SK-MEL-5 (cell line): ENCODE results near the gene RIMKLA. TPM values are rescaled to one million over a fixed set of nuclear protein-coding genes. Genes with fewer than 3 reads are reported as not detected.

Source experiments
- DNase-seq: peaks from one replicate; pipeline ENCODE4 v3.0.0-alpha.2; 2016; ENCODE audit warnings: low read depth, low spot score
- in situ Hi-C: cut with HindIII; loops from 2 replicates; pipeline ENCODE4 v1.10.0; 2016; ENCODE audit warnings: low sequenced_read_pairs, high pct_unique_total_duplicates, low pct_unique_long_range_greater_than_20kb
- total RNA-seq: library from RNA; depleted of rRNA; stranded (reverse); fragments of >200 nt; shearing (Covaris generic); gene quantifications from 2 replicates; pipeline ENCODE4 v1.2.3, GENCODE V29; 2014

RIMKLA gene
- total RNA-seq, 1 experiment from 2014 or later = 0.50 TPM

DNA sequence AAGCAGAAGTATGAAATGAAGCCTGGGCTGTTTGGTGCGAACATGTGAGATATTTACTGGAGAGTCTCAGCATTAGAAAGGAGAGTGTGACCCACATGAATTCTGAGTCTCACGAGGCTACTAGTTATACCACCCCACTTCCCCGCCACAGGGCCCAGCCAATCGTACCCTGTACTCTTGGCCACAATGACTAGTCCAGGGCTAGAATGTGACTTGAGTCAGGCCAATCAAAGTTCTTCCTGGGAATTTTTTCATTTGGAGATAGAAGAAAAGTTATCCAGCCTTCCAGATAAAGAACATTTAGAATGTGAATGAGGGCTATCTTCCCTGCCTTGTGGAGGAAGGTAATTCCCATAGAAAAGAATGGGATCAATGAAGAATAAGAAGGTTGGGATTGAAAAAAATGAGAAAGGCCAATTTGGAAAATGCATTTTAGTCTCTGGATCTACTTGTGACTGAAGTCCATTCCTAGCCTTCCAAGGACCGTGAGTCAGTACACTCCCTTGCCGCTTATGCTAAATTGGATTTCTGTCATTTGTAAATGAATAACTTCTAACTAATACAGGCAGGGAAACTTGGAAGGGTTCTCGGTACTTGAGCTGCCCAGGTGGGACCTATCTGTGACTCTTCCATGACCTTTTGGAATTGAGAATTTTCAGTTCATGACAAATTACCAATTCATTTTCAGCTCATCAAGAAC lies 12.3 kb upstream of the RIMKLA start:
- in situ Hi-C loops = no loop called here
- DNase-seq = no peak

DNA sequence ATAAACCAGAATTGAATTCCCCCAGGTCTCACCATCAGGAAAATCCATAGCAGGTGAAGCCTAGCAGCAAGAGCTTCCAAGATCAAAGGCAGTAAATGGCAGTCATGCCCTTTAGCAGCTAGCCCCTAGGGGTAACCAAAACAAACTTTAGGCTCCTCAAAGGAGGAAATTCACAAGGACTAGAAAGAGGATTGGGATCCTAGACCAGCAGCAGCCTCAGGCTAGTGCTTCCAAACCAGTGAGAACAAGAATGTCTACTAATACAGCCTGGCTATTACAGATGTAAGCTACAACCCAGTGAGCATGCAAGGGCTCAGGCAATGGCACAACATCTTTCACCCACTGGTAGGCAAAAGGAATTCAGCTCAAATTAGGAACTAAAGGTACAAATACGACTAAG lies 11.1 kb upstream of the RIMKLA start:
- in situ Hi-C loops = no loop called here
- DNase-seq = no peak

DNA sequence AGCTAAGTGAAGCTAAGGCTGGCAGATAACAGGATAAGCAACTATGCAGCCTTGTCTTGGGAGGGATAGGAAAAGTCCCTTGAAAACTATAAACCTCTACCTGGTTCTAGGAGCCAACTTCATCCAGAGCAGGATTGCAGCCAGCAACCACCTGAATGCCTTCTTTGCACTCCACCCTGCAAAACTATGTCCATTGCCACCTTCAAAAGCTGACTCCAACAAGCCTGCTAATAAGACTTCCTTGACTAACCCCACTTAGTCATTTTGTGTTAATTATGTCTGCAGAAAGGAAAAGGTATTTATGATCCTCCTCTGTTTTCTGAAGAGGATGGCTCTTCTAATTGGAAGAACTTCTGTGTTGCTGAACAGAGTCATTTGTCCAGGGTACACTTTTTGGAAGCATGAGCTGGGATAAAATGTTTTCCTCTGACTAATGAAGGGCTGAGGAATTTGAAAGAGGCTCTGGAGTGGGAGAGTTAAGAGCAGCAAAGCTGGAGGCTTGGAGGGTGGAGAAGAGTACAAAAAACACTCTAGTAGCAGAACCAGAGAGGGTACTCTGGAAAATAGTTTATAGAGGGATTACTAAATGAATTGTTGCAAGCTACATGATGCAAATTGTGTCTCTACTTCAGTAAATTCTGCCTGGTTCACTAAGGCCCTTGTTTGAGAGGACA lies 9.6 kb upstream of the RIMKLA start:
- in situ Hi-C loops = no loop called here
- DNase-seq = no peak

DNA sequence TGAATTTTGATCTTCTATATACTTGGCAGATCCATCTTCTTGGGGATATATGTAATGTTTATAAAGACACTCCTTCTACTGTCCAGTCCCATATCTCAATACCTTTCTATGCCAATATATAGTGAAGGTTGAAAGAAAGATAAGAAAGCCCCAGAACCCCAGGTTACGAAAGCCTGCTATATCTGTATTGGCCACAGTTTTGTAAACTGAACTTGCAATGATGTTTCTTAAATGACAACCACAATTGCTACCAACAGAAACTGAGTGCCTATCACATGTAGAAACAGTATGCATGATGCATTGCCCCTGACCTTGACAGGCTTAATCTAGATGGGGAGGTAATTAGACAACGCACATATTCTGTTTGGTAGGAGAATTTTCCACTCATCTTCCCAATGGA lies 7.8 kb upstream of the RIMKLA start:
- no peak for DNase-seq
- in situ Hi-C loops = no loop called here

DNA sequence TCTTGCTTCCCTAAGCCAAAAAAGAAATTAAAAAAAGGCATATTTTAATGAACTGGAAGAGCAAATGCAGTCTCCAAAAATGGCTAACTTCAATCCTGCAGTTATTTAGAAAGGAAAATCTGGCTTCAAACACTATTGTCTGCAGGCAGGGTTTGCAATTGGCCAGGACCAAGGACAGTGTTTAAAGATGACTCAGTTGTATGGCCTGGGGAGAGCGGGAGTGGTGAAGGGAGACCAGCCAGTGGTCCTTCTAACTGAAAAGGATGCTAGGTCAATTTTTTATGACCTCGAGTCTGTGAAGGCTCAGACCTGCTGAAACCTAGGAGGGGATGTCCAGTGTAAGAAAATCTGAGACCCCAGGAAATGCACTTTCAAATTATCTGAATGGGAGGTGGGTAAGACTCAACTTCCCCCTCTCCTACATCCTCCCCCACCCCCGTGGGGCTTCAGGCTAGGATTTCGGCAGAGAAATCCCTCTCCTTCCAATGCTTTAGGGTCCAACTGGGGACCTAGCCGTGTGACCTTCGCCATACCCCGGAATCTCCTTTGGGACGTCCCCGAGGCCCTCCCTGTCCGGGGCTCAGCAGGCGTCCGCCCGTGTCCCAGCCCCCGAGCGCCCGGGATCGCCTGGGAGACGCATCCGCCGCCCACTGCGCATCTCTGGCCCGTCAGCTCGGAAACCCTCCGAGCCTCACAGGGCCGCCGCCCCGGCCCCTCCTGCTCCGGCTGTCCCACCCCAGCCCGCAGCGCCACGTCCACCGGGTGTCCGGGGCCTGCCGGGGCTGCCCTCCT lies 602 bp upstream of the RIMKLA start:
- no peak for DNase-seq
- in situ Hi-C loops = no loop called here

DNA sequence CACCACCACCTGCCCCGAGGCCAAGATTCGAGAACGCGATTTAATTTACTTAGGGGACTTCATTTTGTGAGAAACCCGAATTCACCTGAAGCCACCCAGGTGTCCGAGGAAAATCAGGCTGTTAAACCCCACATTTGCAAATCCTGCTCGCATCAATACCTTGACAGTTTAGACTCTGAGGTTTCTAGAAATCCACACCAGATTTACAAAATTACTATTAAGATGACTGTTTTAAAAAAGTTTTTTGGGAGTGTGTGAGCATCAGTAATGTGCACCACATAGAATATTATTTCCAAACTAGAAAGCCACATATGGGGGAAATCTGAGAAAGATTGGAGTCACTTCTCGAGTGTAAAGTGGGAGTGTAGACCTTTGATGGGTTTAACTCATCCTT lies 685 bp downstream of the RIMKLA start:
- in situ Hi-C loops = no loop called here
- no peak for DNase-seq

DNA sequence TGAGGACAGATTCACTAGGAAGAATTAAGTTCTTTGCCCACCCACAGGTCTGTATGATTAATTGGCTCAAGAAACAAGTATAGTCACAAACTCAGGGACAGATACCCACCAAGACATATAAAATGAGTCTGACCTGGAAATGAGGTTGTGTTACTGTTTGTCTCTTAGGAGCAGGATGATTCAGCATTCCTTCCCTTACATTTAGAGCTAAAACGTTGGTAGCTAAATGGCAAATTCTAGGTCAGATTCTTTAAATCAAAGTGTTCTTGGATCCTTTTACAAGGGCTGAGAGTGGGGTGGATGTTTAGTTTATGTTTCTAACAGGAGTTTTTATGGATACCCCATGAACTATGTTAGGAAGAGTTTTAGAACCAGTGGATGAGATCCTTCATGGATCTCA lies 4.7 kb downstream of the RIMKLA start:
- no peak for DNase-seq
- in situ Hi-C loops = no loop called here

DNA sequence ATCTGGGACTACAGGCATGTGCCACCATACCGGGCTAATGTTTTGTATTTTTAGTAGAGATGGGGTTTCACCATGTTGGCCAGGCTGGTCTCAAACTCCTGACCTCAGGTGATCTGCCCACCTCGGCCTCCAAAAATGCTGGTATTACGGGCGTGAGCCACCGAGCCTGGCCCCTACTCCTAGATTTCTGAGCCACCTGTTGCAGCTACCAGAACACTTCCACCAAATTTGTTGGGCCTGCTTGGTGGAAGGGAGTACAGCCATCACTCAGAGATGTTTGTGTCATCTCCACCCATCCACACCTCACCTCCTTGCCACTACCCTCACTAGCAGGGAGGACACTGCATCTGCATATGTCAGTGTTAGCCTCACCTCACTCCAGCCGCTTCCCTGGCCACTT lies 5.5 kb downstream of the RIMKLA start:
- in situ Hi-C loops = no loop called here
- no peak for DNase-seq

DNA sequence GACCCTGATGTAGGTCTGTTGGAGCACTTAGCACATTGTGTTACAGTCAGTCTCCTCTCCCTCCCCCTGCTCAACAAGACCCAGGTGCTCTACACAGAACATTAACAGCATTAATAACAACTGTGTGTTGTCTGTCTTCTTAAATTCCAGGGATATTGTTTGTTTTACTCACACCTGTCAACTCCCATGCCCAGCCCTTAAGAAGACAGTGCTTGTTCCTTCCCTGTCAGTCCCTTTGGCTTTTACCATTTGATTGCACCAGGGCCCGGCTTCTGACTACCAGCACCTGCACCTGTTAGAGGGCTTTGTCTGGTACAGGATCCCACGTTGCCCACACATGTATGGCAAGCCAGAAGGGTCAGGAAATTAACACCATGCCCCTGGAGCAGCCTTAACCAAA lies 11.7 kb downstream of the RIMKLA start:
- in situ Hi-C loops = no loop called here
- no peak for DNase-seq

DNA sequence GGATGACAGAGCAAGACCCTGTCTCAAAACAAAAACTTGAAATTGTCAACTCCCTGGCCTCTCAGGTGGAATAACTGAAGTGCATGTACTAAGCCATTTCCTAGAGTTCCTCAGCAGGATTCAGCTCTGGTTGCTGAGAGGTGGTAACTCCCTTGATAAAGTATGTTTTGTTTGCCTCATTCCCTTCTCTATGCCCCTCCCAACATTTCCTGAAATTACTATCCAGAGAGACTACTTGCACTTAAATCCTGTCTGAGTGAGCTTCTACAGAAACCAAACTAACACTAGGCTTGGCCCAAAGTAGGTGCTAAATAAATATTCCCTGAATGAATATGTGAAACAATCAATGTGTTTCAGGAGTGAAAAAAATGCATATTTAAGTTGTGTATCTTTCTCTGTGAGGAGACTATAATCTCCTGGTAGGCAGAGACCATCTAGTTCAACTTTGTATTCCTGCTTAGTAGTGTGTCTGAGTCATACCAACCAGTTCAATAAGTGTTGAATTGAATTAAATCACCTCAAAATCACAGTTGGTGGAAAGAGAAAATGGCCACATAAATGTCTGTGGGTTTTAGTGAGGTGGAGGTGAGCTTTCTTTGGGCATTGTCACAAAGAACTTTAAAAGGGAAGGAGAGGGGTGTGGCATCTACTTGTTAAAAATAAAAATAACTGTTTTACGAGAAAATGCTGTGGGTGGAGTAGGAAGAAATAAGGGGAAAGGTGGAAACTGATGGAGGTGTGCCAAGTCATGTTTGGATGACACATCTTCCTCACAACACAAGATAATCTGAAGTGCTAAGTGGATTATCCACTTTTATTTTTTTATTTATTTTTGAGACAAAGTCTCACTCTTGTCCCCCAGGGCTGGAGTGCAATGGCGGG lies 12.6 kb downstream of the RIMKLA start:
- no peak for DNase-seq
- in situ Hi-C loops = no loop called here

DNA sequence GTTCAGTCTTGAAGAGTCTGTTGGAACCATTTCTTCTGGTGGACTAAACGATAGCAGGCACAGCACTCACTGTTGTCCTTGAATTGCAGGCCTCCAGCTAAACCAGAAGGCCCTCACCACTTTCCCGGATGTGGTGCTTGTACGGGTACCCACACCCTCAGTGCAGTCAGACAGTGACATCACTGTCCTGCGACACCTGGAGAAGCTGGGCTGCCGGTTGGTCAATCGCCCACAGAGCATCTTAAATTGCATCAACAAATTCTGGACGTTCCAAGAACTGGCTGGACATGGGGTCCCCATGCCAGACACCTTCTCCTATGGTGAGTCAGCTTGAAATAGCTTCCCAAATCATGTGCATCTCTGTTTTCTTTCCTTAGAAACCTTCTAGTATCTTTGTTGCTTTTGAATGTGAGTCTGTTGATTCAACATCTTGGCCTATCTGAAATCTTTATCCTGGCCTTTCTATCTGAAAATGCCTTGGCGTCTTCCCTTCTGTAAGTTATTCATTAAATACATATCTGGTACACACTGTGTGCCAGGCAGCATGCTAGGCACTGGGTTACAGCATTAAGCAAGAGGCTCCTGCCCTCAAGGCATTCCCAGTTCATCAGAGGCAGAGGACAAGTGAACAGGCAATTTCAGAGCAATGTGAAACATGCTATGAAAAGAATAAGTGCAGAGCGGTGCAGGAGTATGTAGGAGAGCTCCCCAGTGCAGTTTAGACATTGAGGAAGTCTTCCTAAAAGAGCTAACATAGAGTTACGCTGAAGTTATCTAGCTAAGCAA lies 18.9 kb downstream of the RIMKLA start:
- DNase-seq = no peak
- in situ Hi-C loops = no loop called here

DNA sequence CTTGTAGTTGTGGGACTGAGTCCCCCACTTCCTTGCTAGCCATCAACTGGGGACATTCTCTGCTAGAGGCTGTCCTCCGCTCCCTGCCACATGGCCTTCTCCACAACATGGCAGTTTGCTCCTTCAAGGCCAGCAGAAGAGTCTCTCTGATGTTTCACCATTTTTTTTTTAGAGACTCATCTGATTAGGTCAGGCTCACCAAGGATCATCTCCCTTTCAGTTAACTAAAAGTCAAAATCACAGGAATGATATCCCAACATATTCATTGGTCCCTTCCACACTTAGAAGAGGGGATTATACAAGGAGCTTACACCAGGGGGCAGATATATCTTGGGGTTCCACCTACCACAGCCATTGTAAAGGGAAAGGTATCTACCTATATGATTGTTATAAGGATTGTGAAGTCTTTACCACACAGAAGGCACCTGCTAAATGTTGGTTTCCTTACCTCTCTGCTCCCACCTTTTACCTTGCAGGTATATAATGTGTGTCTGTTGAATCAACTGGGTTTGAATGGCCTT lies 23.3 kb downstream of the RIMKLA start:
- in situ Hi-C loops = no loop called here
- no peak for DNase-seq

DNA sequence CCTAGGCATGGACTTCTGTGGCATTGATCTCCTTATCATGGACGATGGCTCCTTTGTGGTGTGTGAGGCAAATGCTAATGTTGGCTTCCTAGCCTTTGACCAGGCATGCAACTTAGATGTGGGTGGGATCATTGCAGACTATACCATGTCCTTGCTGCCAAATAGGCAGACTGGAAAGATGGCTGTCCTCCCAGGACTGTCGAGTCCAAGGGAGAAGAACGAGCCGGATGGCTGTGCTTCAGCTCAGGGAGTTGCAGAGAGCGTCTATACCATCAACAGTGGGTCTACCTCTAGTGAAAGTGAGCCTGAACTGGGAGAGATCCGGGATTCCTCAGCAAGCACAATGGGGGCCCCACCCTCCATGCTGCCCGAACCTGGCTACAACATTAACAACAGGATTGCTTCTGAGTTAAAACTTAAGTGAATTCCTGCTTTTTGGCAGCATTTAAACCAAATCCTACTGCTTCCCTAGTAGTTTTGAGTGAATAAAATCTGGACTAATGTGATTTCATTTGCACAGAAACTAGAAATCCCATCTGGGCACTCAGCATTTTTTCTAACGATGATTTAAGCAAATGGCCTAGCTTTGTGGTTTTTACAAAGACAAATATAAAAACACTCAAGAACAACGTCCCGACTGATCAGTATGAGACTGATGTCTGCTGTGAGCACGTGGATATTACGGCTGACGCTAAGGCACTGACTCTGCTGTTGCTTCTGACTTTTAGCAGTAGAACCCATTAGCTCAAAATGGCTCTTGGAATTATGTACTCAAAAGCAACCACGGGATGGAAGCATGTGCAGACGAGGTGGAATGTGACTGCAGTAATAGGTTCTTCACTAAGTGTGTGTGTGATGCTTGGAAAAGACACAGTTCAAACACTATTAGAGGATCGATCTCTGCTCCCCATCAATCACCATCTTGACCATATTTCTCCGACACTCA lies 34.2 kb downstream of the RIMKLA start:
- no peak for DNase-seq
- in situ Hi-C loops = no loop called here

DNA sequence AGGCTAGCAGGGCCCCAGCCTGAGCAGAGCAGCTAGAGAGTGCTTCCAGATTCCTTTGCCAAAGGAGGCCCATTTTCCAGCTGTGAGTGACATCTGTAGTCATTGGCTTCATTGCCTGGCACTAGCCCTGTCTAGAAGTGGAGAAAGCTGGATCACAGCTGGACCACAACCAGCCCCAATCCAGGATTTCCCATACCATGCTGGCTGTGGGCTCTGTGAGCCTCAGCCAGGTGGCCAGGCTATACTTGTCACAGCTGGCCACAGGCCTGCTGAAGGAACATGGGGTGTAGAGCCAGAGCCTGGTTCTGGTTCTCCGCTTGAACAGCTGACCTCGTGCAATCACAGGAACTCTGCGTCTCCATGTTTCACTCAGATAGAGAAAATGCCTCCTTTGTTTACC lies 36.6 kb downstream of the RIMKLA start:
- in situ Hi-C loops = no loop called here
- DNase-seq = no peak

DNA sequence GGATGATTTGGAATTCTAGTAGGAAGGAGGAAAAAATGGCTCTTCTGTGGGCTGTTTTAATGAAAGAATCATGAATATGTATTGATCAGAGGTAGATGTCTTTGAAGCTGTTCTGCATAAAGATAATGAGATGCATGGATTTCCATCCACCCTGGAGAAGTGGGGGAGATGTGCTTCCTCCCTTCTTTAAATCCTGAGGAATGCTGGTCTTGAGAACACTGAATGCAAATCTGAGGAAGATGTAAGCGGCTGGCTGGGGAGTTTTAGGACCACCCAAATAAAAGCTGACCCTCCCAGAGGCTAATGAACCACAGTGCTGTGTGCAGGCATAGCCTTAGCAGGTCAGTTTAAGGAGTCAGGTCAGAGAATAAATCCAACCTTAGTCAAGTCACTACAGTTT lies 37.9 kb downstream of the RIMKLA start:
- in situ Hi-C loops = no loop called here
- DNase-seq = no peak
